Measurements from ENCODE around the gene ARL13B. TPM values are rescaled to one million over a fixed set of nuclear protein-coding genes. Genes with fewer than 3 reads are reported as not detected.

ARL13B gene
- total and polyA plus RNA-seq, 2 donors (not counting 3 experiments of a cell fraction or from before 2014, with no cell fraction given), result 3.8 to 8.6 TPM

DNA sequence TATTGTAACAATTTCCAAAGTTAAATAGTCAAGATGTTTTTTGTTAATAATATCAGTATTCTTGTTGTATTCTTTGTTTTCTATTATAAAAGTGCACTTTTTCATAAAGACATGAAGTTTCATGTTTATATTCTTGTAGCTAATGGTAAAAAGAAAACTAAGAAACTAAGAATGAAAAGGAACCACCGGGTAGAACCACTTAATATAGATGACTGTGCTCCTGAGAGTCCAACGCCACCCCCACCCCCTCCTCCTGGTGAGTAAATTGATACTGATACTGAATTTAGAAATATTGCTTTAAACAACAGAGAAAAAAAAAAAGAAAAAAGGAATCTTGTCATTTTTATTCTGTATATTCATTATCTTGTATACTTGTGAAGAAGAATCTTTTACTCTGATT lies 69.3 kb downstream of the ARL13B start:
- Histone ChIP-seq H3K9ac (replicated peaks; ENCODE audit: extremely low read depth, insufficient read depth, low read length) (no peak overlapping the region), H3K4me1 (ENCODE audit: control insufficient read depth, extremely low read depth, insufficient read depth, low read length) (no peaks in the 10 kb centered on the region), H3K4me3 (replicated peaks in 1 of 3; ENCODE audit: insufficient read depth in 1 of 3, low read depth in 1 of 3, low read length in 3 of 3) (no peak overlapping the region), H2AFZ (ENCODE audit: low read depth, low read length) (no peak overlapping the region), H3K27me3 (ENCODE audit: control insufficient read depth in 2 of 2, insufficient read depth in 2 of 2, low read length in 2 of 2) (no peaks in the 10 kb centered on the region), H3K9me1 (replicated peaks; ENCODE audit: control insufficient read depth, extremely low read depth, insufficient read depth, low read length) (no peaks in the 10 kb centered on the region), H3K79me2 (ENCODE audit: control insufficient read depth, insufficient read depth, low read length) (no peaks in the 10 kb centered on the region), H3K4me2 (ENCODE audit: insufficient read depth, low read length) (no peak overlapping the region), H4K20me1 (replicated peaks; ENCODE audit: control insufficient read depth, extremely low read depth, insufficient read depth, low read length) (no peaks in the 10 kb centered on the region), H3K9me3 (replicated peaks; ENCODE audit: control insufficient read depth, insufficient read depth, low read length) (no peaks in the 10 kb centered on the region), H3K36me3 (ENCODE audit: control insufficient read depth in 2 of 2, extremely low read depth in 1 of 2, insufficient read depth in 2 of 2, low read length in 2 of 2) (no peaks in the 10 kb centered on the region), H3K27ac (ENCODE audit: insufficient read depth, low read depth, low read length) (no peak overlapping the region)
- BruUV-seq (replicated peaks), result no TSS peak
- no peak for TF ChIP-seq EZH2 (IDR thresholded peaks at IDR 0.05; ENCODE audit: borderline replicate concordance, low read depth, low read length, severe bottlenecking)
- TF ChIP-seq, protein P1, sequence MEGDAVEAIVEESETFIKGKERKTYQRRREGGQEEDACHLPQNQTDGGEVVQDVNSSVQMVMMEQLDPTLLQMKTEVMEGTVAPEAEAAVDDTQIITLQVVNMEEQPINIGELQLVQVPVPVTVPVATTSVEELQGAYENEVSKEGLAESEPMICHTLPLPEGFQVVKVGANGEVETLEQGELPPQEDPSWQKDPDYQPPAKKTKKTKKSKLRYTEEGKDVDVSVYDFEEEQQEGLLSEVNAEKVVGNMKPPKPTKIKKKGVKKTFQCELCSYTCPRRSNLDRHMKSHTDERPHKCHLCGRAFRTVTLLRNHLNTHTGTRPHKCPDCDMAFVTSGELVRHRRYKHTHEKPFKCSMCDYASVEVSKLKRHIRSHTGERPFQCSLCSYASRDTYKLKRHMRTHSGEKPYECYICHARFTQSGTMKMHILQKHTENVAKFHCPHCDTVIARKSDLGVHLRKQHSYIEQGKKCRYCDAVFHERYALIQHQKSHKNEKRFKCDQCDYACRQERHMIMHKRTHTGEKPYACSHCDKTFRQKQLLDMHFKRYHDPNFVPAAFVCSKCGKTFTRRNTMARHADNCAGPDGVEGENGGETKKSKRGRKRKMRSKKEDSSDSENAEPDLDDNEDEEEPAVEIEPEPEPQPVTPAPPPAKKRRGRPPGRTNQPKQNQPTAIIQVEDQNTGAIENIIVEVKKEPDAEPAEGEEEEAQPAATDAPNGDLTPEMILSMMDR (IDR thresholded peaks at IDR 0.05; ENCODE audit: extremely low read depth in 1 of 2, insufficient read depth in 1 of 2, low read depth in 1 of 2, low read length in 2 of 2), result no peak
- no peak for TF ChIP-seq POLR2A (IDR thresholded peaks at IDR 0.05; ENCODE audit: low read depth, low read length)
- no peak for TF ChIP-seq MYC (IDR thresholded peaks at IDR 0.05; ENCODE audit: low read depth, low read length)
- TF ChIP-seq GATA2 (IDR thresholded peaks at IDR 0.05; ENCODE audit: insufficient read depth, insufficient read length, low read depth, low read length), result no peak
- no peak for TF ChIP-seq FOS (IDR thresholded peaks at IDR 0.05; ENCODE audit: borderline replicate concordance, insufficient read depth, low read length)
- TF ChIP-seq POLR2AphosphoS5 (IDR thresholded peaks at IDR 0.05; ENCODE audit: insufficient read depth, low read depth, low read length), result no peak
- TF ChIP-seq, protein P2, sequence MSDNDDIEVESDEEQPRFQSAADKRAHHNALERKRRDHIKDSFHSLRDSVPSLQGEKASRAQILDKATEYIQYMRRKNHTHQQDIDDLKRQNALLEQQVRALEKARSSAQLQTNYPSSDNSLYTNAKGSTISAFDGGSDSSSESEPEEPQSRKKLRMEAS (IDR thresholded peaks at IDR 0.05; ENCODE audit: insufficient read depth, insufficient read length), result no peak
- TF ChIP-seq JUN (IDR thresholded peaks at IDR 0.05; ENCODE audit: borderline replicate concordance, insufficient read depth, insufficient read length, low read depth), result no peak
- FAIRE-seq (no peak), DNase-seq (ENCODE audit: low read depth, low spot score) (no peak)
- intact Hi-C loops (cut with micrococcal nuclease) (no loop called here), dilution Hi-C loops (cut with MboI; ENCODE audit: extremely low pct_ligation_motif_present, low sequenced_read_pairs) (no loop called here)
- POLR2A ChIA-PET, result no interaction called here
- CTCF ChIA-PET, result no interaction called here
